GM18858 (cell line): ENCODE results near the gene SLC12A6.

Experiments
- ATAC-seq: cut with Tn5 transposase; IDR thresholded peaks from one replicate; pipeline ENCODE4 v1.9.1; 2021; ENCODE audit not compliant: unreplicated experiment

SLC12A6 gene

GRCh38 chr15:34266751-34267150, 70.8 kb downstream of the SLC12A6 start:
- ATAC-seq = no peak

- ATAC-seq = no peak
Observed at GRCh38 chr15:34264076-34264475, 73.5 kb downstream of the SLC12A6 start.

GRCh38 chr15:34262362-34262761, 75.2 kb downstream of the SLC12A6 start:
- ATAC-seq = no peak

- ATAC-seq = no peak
Observed at GRCh38 chr15:34259566-34259965, 78.0 kb downstream of the SLC12A6 start.

- no peak for ATAC-seq
Observed at GRCh38 chr15:34258151-34258550, 79.4 kb downstream of the SLC12A6 start.

- ATAC-seq = no peak
Observed at GRCh38 chr15:34252545-34252944, 85.0 kb downstream of the SLC12A6 start.

- no peak for ATAC-seq
Observed at GRCh38 chr15:34248190-34248589, 89.4 kb downstream of the SLC12A6 start.

GRCh38 chr15:34246276-34246976, 91.2 kb downstream of the SLC12A6 start:
- no peak for ATAC-seq

GRCh38 chr15:34243226-34243625, 94.4 kb downstream of the SLC12A6 start:
- no peak for ATAC-seq

- ATAC-seq = no peak
Observed at GRCh38 chr15:34242331-34242710, 95.3 kb downstream of the SLC12A6 start.

GRCh38 chr15:34241376-34242330, 95.9 kb downstream of the SLC12A6 start:
- ATAC-seq = no peak

- ATAC-seq = no peak
Observed at GRCh38 chr15:34240537-34240936, 97.0 kb downstream of the SLC12A6 start.

GRCh38 chr15:34239151-34239808, 98.3 kb downstream of the SLC12A6 start:
- ATAC-seq = no peak

GRCh38 chr15:34233614-34234013, 104.0 kb downstream of the SLC12A6 start:
- no peak for ATAC-seq

GRCh38 chr15:34223904-34224596, 113.5 kb downstream of the SLC12A6 start:
- no peak for ATAC-seq

GRCh38 chr15:34217587-34218225, 119.9 kb downstream of the SLC12A6 start:
- ATAC-seq = no peak

GRCh38 chr15:34216527-34217270, 120.9 kb downstream of the SLC12A6 start:
- ATAC-seq = no peak

- no peak for ATAC-seq
Observed at GRCh38 chr15:34214135-34214534, 123.4 kb downstream of the SLC12A6 start.

GRCh38 chr15:34213690-34214089, 123.9 kb downstream of the SLC12A6 start:
- no peak for ATAC-seq
